Activated CD8-positive, alpha-beta memory T cell treated with anti-CD3 and anti-CD28 coated beads, Interleukin-2, amount 10 ng/mL, durations not matched to agents 7 days and 5 days (primary cell): ENCODE measurements around the gene SYT8. TPM values are rescaled to one million over a fixed set of nuclear protein-coding genes. Genes with fewer than 3 reads are reported as not detected.

Experiments
- ATAC-seq: fragments of 150-1000 bp; cut with Tn5 transposase; one replicate; pipeline ENCODE4 v1.10.0; 2021; ENCODE audit warnings: moderate library complexity
- CTCF ChIA-PET: fragments of 350-600 bp; sonication (Branson Sonifier 250); formaldehyde crosslinking; loops from one replicate; lab custom pipeline; 2021; ENCODE audit warnings: antibody characterized with exemption; lab: Charles Lee
- DNase-seq: peaks from one replicate; pipeline ENCODE4 v3.0.0-alpha.2; 2020
- H3K27ac Mint-ChIP-seq: one replicate; pipeline ENCODE4 v1.8.0; 2021; ENCODE audit warnings: mild to moderate bottlenecking, mixed read lengths
- H3K27me3 Mint-ChIP-seq: one replicate; pipeline ENCODE4 v1.8.0; 2021; ENCODE audit warnings: mixed read lengths
- H3K36me3 Mint-ChIP-seq: one replicate; pipeline ENCODE4 v1.8.0; 2021; ENCODE audit warnings: mild to moderate bottlenecking, mixed read lengths
- H3K4me1 Mint-ChIP-seq: one replicate; pipeline ENCODE4 v1.8.0; 2021; ENCODE audit warnings: mixed read lengths
- H3K4me3 Mint-ChIP-seq: one replicate; pipeline ENCODE4 v1.8.0; 2021; ENCODE audit warnings: mild to moderate bottlenecking, moderate library complexity, mixed read lengths
- H3K9me3 Mint-ChIP-seq: one replicate; pipeline ENCODE4 v1.8.0; 2022; ENCODE audit warnings: low read depth, mixed read lengths
- total RNA-seq, 2 experiments: library from RNA; stranded (reverse); gene quantifications; one replicate each; pipeline ENCODE4 v1.2.3, GENCODE V29; 2021

Gene SYT8
- total RNA-seq, 2 experiments from 2014 or later: not detected

DNA sequence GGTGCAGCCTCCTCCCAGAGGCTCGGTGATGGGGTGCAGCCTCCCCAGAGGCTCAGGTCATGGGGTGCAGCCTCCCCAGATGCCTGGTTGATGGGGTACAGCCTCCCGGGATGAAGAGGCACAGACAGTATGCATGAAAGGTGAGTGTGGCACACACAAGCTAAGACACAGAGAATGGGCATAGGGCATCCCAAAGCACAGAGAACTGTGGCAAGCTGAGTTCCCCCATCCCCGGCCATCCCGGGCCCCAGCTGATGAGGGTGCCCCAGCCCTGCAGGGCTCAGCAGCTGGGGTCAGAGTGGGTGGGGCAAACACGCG lies 4.8 kb upstream of the SYT8 start:
- Mint-ChIP-seq H3K27ac (no peak overlapping the region), H3K36me3 (no peaks in the 10 kb centered on the region), H3K27me3 (peaks cover 9% of the 10 kb centered on the region), H3K9me3 (no peaks in the 10 kb centered on the region), H3K4me1 (peaks cover 2% of the 10 kb centered on the region), H3K4me3 (no peak overlapping the region)
- no peak for DNase-seq
- CTCF ChIA-PET: interaction anchor here (0.7 to 7.8 kb wide), 7 partner anchors 123 to 322 kb away, joined by 3 to 533 read pairs (median 12); partner anchors contain the start of gene KRTAP5-6
- ATAC-seq: no peak

DNA sequence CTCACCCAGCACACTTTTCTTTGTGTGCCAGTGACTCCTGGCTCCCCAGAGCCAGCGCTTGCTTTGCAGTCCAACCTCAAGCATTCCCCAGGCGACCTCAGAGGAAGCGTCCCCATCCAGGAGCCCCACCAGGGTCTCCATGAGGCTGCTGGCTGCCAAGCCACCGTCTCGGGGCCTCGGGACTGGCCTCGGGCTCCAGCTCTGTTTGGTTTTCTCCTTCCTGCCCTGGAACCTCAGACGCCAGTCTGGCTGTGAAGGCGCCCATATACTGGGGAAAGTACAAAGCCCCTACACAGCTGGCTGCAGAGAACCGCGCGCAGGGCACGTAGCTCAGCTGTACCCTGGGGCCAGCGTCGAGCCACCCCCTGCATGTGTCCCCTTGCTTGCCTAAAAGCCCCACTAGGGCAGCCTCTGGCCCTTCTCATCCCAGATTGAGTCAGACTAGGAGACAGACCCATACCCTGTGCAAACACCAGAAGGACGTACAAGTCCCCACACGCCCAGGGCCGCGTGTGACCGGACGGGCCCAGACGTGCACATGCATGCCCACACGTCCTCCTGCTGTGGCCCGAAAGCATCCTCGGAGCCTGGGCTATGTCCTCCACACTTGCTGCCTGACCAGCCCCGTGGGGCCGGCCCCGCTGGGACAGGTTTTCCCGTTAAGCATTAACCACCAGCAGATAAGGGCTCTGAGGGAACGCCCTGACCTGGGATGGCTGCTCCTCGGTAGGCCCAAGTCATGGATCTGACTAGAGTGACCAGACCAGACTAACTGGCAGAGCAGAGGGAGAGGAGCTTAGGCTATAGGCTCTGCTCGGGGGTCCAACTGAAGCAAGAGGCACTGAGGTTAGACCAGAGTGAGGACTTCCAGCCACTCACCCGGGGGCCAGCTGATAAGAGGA lies 4.2 kb upstream of the SYT8 start:
- no peaks in the 10 kb centered on the region for H3K36me3 Mint-ChIP-seq
- no peak overlapping the region for H3K4me3 Mint-ChIP-seq
- no peaks in the 10 kb centered on the region for H3K9me3 Mint-ChIP-seq
- no peak overlapping the region for H3K27ac Mint-ChIP-seq
- DNase-seq: no peak
- CTCF ChIA-PET: interaction anchor here (0.7 to 7.8 kb wide), 11 partner anchors 97 to 321 kb away, joined by 3 to 533 read pairs (median 16); partner anchors contain the start of gene KRTAP5-6
- no peak for ATAC-seq
- H3K27me3 Mint-ChIP-seq: peaks cover 9% of the 10 kb centered on the region
- H3K4me1 Mint-ChIP-seq: peaks cover 2% of the 10 kb centered on the region

DNA sequence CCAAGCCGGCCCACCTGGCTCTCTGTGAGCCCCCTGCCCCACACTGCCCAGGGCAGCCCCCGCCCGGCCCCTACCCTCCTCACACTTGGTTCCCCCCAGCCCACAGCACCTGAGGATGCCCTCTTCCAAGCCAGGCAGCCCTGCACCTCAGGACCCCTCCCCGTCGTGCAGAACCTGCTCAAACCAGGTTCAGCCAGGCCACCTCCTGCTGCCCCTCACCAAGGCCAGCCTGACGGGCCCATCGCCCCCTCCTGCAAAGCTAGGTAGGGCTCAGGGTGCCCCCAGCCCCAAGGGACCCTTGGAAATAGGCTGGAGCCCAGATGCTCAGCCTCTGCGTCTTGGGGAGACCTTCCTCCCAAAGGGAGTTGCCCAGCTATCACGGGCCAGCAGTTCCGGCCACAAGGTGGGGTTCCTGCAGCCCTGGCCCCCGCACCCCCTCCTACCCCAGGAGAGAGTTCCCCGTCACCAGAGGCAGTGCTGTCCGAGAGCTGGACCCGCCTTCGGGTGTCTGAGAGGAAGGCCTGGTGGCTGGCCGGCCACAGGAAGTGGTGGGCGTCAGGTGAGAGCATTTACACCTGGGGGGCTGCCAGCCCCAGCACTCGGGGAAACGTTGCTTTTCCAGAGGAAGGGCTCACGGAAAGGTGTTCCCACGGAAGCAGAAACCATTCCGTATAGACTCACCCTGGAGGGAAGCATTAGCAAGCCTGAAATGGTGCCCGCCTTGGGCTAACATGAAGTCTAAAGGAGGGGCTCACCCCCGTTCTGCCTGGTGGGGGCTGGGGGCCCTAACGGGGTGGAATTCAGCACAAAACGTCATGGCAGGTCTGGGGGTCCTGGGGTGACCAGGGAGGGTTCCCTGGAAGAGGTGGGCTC lies 3.2 kb upstream of the SYT8 start:
- Mint-ChIP-seq H3K9me3 (no peaks in the 10 kb centered on the region), H3K27ac (no peak overlapping the region), H3K4me1 (peaks cover 2% of the 10 kb centered on the region), H3K27me3 (peaks cover 9% of the 10 kb centered on the region), H3K4me3 (no peak overlapping the region), H3K36me3 (no peaks in the 10 kb centered on the region)
- CTCF ChIA-PET: interaction anchor here (0.6 to 7.8 kb wide), 34 partner anchors 9 to 320 kb away, joined by 3 to 533 read pairs (median 9); partner anchors contain the start of genes IFITM10, KRTAP5-6, LSP1 and TNNT3
- no peak for ATAC-seq
- no peak for DNase-seq

DNA sequence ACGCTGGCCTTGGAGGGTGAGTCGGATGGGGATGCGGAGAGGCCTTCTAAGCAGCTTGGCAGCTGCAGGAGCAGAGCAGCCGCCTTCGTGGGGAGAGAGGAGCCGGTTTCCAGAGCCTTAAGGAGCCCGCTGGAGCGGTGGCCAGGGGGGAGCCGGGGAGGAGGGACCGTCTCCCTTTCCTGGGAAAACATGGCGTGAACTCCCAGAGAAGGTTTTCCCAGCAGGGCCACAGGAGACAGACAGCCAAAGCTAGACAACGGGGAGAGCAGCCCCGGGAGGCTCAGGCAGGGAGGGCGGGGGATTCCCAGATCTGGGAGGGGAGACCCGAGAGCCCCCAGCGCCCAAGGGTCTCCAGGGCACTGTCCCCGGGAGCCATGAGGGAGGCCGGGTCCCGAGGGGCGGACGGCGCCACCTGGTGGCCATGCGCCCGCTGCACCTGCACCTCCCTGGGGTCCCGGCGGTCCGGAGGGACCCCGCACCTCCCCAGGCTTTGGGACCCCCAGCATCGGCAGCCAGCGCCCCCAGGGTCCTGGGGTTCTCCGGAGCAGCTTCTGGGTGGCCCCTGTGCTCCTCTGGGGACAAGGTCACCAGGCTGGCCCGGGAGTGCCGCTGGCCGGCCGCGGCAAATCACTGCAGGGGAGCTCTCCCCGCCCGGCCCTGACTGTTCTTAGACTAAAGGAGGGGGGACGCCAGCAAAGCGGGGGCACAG lies 2.4 kb upstream of the SYT8 start:
- H3K27ac Mint-ChIP-seq: no peak overlapping the region
- DNase-seq: peak; percentile 71
- H3K4me3 Mint-ChIP-seq: no peak overlapping the region

DNA sequence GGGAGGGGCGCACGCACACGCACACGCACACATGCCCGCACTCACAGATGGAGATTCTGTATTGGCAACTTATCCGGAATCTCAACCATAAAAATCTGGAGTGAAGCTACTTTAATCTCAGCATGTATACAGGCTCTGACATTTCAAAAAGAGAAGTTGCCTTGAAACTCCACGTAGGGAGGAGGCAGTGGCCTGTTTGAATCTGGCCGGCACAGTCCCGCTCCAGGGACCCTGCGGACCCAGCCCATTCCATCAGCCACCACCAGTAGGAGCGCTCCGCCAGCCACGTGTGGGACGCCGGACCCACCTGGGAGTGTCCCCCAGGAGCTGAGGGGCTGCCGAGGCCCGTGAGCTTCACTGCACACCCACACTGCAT lies 1.9 kb upstream of the SYT8 start:
- H3K36me3 Mint-ChIP-seq: no peaks in the 10 kb centered on the region
- ATAC-seq: no peak
- H3K9me3 Mint-ChIP-seq: no peaks in the 10 kb centered on the region
- H3K4me3 Mint-ChIP-seq: no peak overlapping the region
- CTCF ChIA-PET: interaction anchor here (0.6 to 7.8 kb wide), 71 partner anchors 10 to 330 kb away, joined by 3 to 533 read pairs (median 5); partner anchors contain the start of genes IFITM10, KRTAP5-6, LSP1 and TNNT3
- no peak for DNase-seq
- peaks cover 2% of the 10 kb centered on the region for H3K4me1 Mint-ChIP-seq
- H3K27ac Mint-ChIP-seq: no peak overlapping the region
- peaks cover 9% of the 10 kb centered on the region for H3K27me3 Mint-ChIP-seq

More for the DNA sequence above, 2.4 kb upstream of the SYT8 start:
- Mint-ChIP-seq H3K4me1 (peaks cover 2% of the 10 kb centered on the region), H3K9me3 (no peaks in the 10 kb centered on the region), H3K27me3 (peaks cover 9% of the 10 kb centered on the region), H3K36me3 (no peaks in the 10 kb centered on the region)
- peak; percentile 83 for ATAC-seq
- CTCF ChIA-PET: interaction anchor here (0.6 to 7.8 kb wide), 72 partner anchors 10 to 330 kb away, joined by 3 to 533 read pairs (median 5); partner anchors contain the start of genes IFITM10, KRTAP5-6, LSP1 and TNNT3

DNA sequence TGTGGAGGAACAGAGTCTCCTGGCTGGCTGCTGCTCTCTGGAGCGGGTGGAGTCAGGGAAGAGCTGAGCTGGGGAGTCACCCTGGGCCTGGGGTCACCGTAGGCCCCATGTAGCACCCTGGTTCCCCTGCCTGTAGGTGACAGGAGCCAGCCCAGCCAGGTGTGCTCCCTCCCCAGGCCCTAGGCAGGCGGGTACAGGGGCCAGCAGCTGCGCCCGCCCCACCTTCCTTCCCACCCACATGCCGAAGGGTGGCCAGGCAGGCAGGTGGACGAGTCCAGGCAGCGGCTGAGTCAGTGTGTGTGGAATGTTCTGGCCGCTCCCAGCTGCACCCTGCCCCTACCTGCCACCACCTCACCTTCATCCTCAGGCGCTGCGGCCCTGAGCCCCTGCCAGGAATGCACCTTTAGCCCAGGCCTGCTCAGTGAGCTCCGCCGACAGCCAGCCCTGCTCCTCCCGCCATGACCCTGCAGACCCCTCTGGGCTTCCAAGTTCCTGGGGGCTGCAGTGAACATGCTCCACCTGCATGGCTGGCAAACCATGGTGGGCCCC lies 654 bp upstream of the SYT8 start:
- DNase-seq: no peak
- peaks cover 2% of the 10 kb centered on the region for H3K4me1 Mint-ChIP-seq
- ATAC-seq: no peak
- H3K36me3 Mint-ChIP-seq: no peaks in the 10 kb centered on the region
- H3K9me3 Mint-ChIP-seq: no peaks in the 10 kb centered on the region
- CTCF ChIA-PET: interaction anchor here (0.9 to 7.8 kb wide), 18 partner anchors 13 to 329 kb away, joined by 3 to 533 read pairs (median 12); partner anchors contain the start of gene KRTAP5-6
- H3K4me3 Mint-ChIP-seq: no peak overlapping the region
- H3K27me3 Mint-ChIP-seq: peaks cover 8% of the 10 kb centered on the region
- no peak overlapping the region for H3K27ac Mint-ChIP-seq

DNA sequence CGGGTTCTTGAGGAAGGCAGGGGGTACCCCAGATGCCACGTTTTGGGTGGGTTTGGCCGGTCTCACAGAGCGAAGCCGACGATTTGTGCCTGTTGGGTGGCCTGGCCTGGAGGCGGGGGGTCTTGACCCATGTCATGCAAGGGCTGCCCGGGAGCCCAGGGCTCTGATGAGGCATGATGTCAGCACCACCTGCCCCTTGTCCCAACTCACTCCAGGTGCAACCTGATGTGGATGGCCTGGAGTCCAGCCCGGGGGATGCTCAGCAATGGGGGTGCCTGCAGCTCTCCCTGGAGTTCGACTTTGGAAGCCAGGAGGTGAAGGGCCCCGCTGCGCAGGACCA lies 851 bp downstream of the SYT8 start:
- Mint-ChIP-seq H3K27ac (no peak overlapping the region), H3K9me3 (no peaks in the 10 kb centered on the region), H3K36me3 (no peaks in the 10 kb centered on the region), H3K27me3 (peaks cover 7% of the 10 kb centered on the region), H3K4me1 (peaks cover 9% of the 10 kb centered on the region), H3K4me3 (no peak overlapping the region)
- DNase-seq (no peak), ATAC-seq (no peak)
- CTCF ChIA-PET: interaction anchor here (1.1 to 7.8 kb wide), 11 partner anchors 10 to 316 kb away, joined by 3 to 533 read pairs (median 5); partner anchors contain the start of gene LSP1

DNA sequence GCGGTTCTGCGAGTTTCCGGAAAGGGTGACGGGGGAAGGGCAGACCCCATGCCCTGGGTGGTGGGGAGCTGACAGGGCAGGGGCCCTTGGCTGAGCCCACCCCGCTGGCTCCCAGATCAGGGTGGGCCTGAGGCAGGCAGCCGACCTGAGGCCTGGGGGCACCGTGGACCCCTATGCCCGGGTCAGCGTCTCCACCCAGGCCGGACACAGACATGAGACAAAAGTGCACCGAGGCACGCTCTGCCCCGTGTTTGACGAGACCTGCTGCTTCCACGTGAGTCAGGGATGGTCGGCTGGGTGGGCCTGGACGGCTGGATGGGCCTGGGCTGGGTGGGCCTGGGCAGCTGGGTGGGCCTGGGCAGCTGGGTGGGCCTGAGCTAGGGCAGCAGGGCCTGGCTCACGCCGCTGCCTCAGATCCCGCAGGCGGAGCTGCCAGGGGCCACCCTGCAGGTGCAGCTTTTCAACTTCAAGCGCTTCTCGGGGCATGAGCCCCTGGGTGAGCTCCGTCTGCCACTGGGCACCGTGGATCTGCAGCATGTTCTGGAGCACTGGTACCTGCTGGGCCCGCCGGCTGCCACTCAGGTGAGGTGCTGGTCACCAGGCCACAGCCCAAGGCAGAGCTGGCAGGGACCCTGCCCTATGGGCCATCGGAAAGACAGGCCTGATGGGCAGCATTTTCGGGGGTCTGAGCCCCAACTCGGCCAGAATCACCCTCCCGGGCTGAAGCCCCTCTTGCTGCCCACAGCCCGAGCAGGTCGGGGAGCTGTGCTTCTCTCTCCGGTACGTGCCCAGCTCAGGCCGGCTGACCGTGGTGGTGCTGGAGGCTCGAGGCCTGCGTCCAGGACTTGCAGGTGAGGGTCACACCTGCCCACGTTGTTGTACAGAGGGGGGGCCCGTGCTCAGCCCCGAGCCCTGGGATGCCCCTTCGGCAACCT lies 1.5 kb downstream of the SYT8 start:
- DNase-seq (no peak), ATAC-seq (no peak)
- Mint-ChIP-seq H3K9me3 (no peaks in the 10 kb centered on the region), H3K27me3 (peaks cover 7% of the 10 kb centered on the region), H3K4me1 (peaks cover 10% of the 10 kb centered on the region), H3K36me3 (no peaks in the 10 kb centered on the region), H3K27ac (no peak overlapping the region), H3K4me3 (no peak overlapping the region)
- CTCF ChIA-PET: interaction anchor here (0.5 to 7.8 kb wide), 15 partner anchors 9 to 315 kb away, joined by 3 to 533 read pairs (median 4); partner anchors contain the start of genes LSP1 and PRR33

DNA sequence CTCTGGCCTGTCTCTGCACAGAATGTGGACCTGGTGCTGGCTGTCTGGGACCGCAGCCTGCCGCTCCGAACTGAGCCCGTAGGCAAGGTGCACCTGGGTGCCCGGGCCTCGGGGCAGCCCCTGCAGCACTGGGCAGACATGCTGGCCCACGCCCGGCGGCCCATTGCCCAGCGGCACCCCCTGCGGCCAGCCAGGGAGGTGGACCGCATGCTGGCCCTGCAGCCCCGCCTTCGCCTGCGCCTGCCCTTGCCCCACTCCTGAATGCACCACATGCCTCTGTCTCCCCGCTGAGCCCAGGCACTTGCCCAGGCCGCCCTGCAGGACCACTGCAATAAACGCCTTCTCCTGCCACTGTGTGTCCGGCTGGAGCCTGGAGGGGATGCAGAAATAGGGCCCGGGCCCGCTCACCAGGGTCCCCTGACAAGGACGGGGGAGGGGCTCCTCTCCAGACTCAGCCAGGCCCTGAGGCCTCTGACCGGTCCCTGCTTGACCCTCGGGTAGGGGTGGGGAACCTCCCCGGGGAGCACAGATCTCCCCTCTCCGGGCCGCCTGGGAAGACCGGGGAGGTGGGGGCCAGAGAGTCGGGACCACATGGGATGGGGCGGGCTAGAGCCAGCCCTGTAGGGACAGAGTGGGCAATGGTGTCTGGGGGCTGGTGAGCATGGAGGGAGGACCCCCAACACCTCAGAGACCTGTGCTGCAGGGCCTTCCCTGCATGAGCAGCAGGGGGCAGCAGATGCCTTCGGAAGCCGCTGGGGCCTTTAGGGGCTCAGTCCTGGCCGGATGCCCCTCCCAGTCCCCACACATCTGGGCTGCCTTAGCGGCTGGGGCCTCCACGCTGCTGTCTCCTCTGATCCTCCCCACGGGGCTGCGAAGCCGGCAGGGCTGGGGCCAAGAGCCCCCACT lies 2.6 kb downstream of the SYT8 start:
- H3K9me3 Mint-ChIP-seq: no peaks in the 10 kb centered on the region
- no peak overlapping the region for H3K4me3 Mint-ChIP-seq
- no peak overlapping the region for H3K27ac Mint-ChIP-seq
- peaks cover 8% of the 10 kb centered on the region for H3K4me1 Mint-ChIP-seq
- ATAC-seq (peak; percentile 91), DNase-seq (peak; percentile 92)
- CTCF ChIA-PET: interaction anchor here (1.2 to 7.8 kb wide), 14 partner anchors 13 to 314 kb away, joined by 3 to 533 read pairs (median 9); partner anchors contain the start of gene LSP1
- no peaks in the 10 kb centered on the region for H3K36me3 Mint-ChIP-seq
- peaks cover 7% of the 10 kb centered on the region for H3K27me3 Mint-ChIP-seq

DNA sequence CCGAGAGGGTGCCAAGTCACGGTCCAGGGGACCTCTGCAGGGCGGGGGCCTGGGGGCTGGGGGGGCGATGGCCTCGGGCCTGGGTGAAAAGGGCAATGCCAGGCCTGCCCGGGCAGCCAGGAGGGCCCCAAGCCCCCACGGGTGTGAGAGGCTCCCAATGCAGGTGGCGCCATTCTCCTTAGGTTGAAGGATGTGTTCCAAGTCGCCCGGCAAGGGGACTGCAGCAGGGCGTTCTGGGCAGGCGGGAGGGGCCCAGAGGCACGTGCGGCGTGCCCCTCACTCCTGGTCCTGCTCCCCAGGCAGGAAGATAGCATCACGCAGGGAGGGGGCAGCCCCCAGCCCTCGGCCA lies 3.3 kb downstream of the SYT8 start:
- H3K4me1 Mint-ChIP-seq: peaks cover 8% of the 10 kb centered on the region

More for the DNA sequence above, 3.3 kb downstream of the SYT8 start:
- no peaks in the 10 kb centered on the region for H3K9me3 Mint-ChIP-seq
- no peaks in the 10 kb centered on the region for H3K36me3 Mint-ChIP-seq
- H3K27me3 Mint-ChIP-seq: peaks cover 5% of the 10 kb centered on the region
- ATAC-seq: no peak
- H3K4me3 Mint-ChIP-seq: no peak overlapping the region
- H3K27ac Mint-ChIP-seq: no peak overlapping the region
- CTCF ChIA-PET: interaction anchor here (1.0 to 2.1 kb wide), 7 partner anchors 13 to 314 kb away, joined by 3 to 13 read pairs (median 7); no protein-coding TSS in a partner anchor
- DNase-seq: no peak
